Measurements from ENCODE around the gene CNTROB.

CNTROB gene

GRCh38 chr17:7943291-7943690, 11.3 kb downstream of the CNTROB start:
- TF ChIP-seq GATA3 (IDR thresholded peaks at IDR 0.05; ENCODE audit: low read depth, low read length), result no peak
- no peak for TF ChIP-seq GATA2 (IDR thresholded peaks at IDR 0.05; ENCODE audit: low read depth, low read length)

GRCh38 chr17:7944326-7944725, 12.3 kb downstream of the CNTROB start:
- no peak for TF ChIP-seq GATA2 (IDR thresholded peaks at IDR 0.05; ENCODE audit: low read depth, low read length)
- no peak for TF ChIP-seq GATA3 (IDR thresholded peaks at IDR 0.05; ENCODE audit: low read depth, low read length)

GRCh38 chr17:7945651-7946050, 13.6 kb downstream of the CNTROB start:
- TF ChIP-seq GATA3 (IDR thresholded peaks at IDR 0.05; ENCODE audit: low read depth, low read length) (no peak), GATA2 (IDR thresholded peaks at IDR 0.05; ENCODE audit: low read depth, low read length) (no peak)

GRCh38 chr17:7946441-7946840, 14.4 kb downstream of the CNTROB start:
- TF ChIP-seq GATA3 (IDR thresholded peaks at IDR 0.05; ENCODE audit: low read depth, low read length) (no peak), GATA2 (IDR thresholded peaks at IDR 0.05; ENCODE audit: low read depth, low read length) (no peak)

- TF ChIP-seq GATA2 (IDR thresholded peaks at IDR 0.05; ENCODE audit: low read depth, low read length) (no peak), GATA3 (IDR thresholded peaks at IDR 0.05; ENCODE audit: low read depth, low read length) (no peak)
Measured at GRCh38 chr17:7947651-7948050, 15.6 kb downstream of the CNTROB start.

- TF ChIP-seq GATA3 (IDR thresholded peaks at IDR 0.05; ENCODE audit: low read depth, low read length) (no peak), GATA2 (IDR thresholded peaks at IDR 0.05; ENCODE audit: low read depth, low read length) (no peak)
Measured at GRCh38 chr17:7950578-7950977, 18.6 kb downstream of the CNTROB start.

GRCh38 chr17:7951143-7951792, 19.3 kb downstream of the CNTROB start:
- no peak for TF ChIP-seq GATA3 (IDR thresholded peaks at IDR 0.05; ENCODE audit: low read depth, low read length)
- TF ChIP-seq GATA2 (IDR thresholded peaks at IDR 0.05; ENCODE audit: low read depth, low read length), result no peak

GRCh38 chr17:7955414-7956227, 23.6 kb downstream of the CNTROB start:
- no peak for TF ChIP-seq GATA2 (IDR thresholded peaks at IDR 0.05; ENCODE audit: low read depth, low read length)

GRCh38 chr17:7956228-7956965, 24.4 kb downstream of the CNTROB start:
- TF ChIP-seq GATA2 (IDR thresholded peaks at IDR 0.05; ENCODE audit: low read depth, low read length) (no peak), GATA3 (IDR thresholded peaks at IDR 0.05; ENCODE audit: low read depth, low read length) (no peak)

- TF ChIP-seq GATA3 (IDR thresholded peaks at IDR 0.05; ENCODE audit: low read depth, low read length) (no peak), GATA2 (IDR thresholded peaks at IDR 0.05; ENCODE audit: low read depth, low read length) (no peak)
Measured at GRCh38 chr17:7959503-7960253, 27.7 kb downstream of the CNTROB start.

GRCh38 chr17:7961421-7961820, 29.4 kb downstream of the CNTROB start:
- TF ChIP-seq GATA3 (IDR thresholded peaks at IDR 0.05; ENCODE audit: low read depth, low read length) (no peak), GATA2 (IDR thresholded peaks at IDR 0.05; ENCODE audit: low read depth, low read length) (no peak)

- TF ChIP-seq GATA2 (IDR thresholded peaks at IDR 0.05; ENCODE audit: low read depth, low read length) (no peak), GATA3 (IDR thresholded peaks at IDR 0.05; ENCODE audit: low read depth, low read length) (no peak)
Measured at GRCh38 chr17:7967751-7968150, 35.7 kb downstream of the CNTROB start.

- TF ChIP-seq GATA2 (IDR thresholded peaks at IDR 0.05; ENCODE audit: low read depth, low read length), result no peak
- no peak for TF ChIP-seq GATA3 (IDR thresholded peaks at IDR 0.05; ENCODE audit: low read depth, low read length)
Measured at GRCh38 chr17:7969433-7969832, 37.4 kb downstream of the CNTROB start.

- no peak for TF ChIP-seq GATA3 (IDR thresholded peaks at IDR 0.05; ENCODE audit: low read depth, low read length)
- no peak for TF ChIP-seq GATA2 (IDR thresholded peaks at IDR 0.05; ENCODE audit: low read depth, low read length)
Measured at GRCh38 chr17:7971651-7972050, 39.6 kb downstream of the CNTROB start.

Data from SH-SY5Y (cell line).